ENCODE results near the gene OLA1. TPM values are rescaled to one million over a fixed set of nuclear protein-coding genes. Genes with fewer than 3 reads are reported as not detected.

Gene OLA1
- total RNA-seq, 1 donor from 2014 or later, result 132 TPM

DNA sequence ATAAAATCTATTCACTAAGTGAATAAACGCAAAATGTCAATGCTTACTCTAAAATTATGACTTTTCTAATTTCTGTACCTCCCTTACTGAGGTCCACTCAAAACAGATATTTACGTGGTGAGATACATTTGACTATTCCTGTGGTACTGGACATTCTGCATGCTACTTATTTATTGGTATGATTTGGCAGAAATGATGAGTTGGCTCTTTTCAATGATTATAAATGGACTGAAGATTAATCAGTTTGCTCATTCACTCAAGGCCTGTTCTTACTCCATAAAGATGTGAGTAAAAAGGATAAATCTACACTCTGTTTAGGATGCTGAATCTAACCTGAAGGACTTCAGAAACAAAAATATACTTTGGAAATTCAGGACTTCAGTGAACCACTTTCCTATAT, 98.8 kb downstream of the OLA1 start:
- TF ChIP-seq, protein P1, sequence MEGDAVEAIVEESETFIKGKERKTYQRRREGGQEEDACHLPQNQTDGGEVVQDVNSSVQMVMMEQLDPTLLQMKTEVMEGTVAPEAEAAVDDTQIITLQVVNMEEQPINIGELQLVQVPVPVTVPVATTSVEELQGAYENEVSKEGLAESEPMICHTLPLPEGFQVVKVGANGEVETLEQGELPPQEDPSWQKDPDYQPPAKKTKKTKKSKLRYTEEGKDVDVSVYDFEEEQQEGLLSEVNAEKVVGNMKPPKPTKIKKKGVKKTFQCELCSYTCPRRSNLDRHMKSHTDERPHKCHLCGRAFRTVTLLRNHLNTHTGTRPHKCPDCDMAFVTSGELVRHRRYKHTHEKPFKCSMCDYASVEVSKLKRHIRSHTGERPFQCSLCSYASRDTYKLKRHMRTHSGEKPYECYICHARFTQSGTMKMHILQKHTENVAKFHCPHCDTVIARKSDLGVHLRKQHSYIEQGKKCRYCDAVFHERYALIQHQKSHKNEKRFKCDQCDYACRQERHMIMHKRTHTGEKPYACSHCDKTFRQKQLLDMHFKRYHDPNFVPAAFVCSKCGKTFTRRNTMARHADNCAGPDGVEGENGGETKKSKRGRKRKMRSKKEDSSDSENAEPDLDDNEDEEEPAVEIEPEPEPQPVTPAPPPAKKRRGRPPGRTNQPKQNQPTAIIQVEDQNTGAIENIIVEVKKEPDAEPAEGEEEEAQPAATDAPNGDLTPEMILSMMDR (IDR thresholded peaks at IDR 0.05; ENCODE audit: insufficient read depth, low read length, severe bottlenecking), result no peak
- no peak for FAIRE-seq
- no peaks in the 10 kb centered on the region for H3K27me3 ChIP-seq (ENCODE audit: control insufficient read depth, insufficient read depth, low read length)
- no peaks in the 10 kb centered on the region for H3K36me3 ChIP-seq (ENCODE audit: control insufficient read depth, insufficient read depth, low read length)
- H3K4me3 ChIP-seq (ENCODE audit: low read depth, low read length), result no peak overlapping the region
- no peak for DNase-seq (ENCODE audit: low read depth)

DNA sequence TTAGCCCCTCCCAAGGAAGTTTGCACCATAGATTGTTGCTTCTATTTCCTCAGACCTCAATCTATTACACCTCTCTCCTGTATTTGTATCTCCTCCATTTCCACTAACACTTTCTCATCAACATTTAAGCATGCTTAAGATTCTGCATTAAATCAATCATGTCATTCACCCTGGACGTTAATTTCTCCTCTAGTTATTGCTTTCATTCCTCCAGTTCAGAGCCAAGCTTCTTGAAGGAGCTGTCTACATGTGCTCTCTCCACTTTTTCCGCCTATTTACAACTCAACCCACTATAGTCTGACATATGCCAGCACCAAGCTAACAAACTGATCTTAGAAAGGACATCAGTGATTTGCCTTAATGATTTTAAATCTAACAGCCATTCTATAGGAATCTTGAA, 99.5 kb downstream of the OLA1 start:
- Histone ChIP-seq H3K27me3 (ENCODE audit: control insufficient read depth, insufficient read depth, low read length) (no peaks in the 10 kb centered on the region), H3K4me3 (ENCODE audit: low read depth, low read length) (no peak overlapping the region), H3K36me3 (ENCODE audit: control insufficient read depth, insufficient read depth, low read length) (no peaks in the 10 kb centered on the region)
- no peak for FAIRE-seq
- TF ChIP-seq, protein P1 (IDR thresholded peaks at IDR 0.05; ENCODE audit: insufficient read depth, low read length, severe bottlenecking), result no peak
- DNase-seq (ENCODE audit: low read depth), result no peak

DNA sequence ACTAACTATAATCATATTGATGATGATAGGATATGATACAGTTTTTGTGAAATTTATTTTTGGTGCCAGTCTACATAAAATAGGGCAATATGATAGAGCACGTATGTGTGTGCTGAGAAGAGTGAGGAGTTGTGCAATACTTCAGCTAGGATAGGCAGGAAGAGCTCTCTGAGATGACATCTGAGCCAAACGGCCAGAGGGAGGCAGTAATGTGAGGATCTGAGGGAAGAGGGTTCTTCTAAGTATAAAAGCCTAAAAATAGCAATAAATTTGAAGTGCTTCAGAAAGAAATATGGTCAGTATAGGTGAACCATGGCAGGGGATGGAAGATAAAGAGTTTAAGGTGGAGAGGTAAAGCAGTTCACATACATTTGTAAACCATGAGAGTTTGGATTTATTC, 102.5 kb downstream of the OLA1 start:
- Histone ChIP-seq H3K27me3 (ENCODE audit: control insufficient read depth, insufficient read depth, low read length) (no peaks in the 10 kb centered on the region), H3K4me3 (ENCODE audit: low read depth, low read length) (no peak overlapping the region), H3K36me3 (ENCODE audit: control insufficient read depth, insufficient read depth, low read length) (no peaks in the 10 kb centered on the region)
- DNase-seq (ENCODE audit: low read depth) (peak; percentile 17), FAIRE-seq (no peak)
- TF ChIP-seq, protein P1 (IDR thresholded peaks at IDR 0.05; ENCODE audit: insufficient read depth, low read length, severe bottlenecking), result no peak

DNA sequence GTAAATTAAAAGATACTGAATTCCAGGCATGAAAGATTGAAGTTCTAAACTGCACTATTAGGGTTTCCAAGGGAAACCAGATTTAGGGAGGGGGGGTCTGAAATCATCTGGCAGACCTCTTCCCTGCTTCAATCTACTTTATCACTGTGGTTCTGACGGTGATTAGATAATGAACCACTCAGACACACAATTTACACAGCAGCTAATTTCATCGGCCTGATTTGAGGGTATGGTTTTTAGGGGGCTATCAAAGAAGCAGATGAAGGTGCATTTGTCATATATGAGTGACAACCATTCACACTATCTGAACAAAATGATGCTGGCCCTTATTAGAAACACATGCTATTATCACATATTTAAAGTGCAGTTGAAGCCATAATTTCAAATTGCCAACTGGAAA, 106.0 kb downstream of the OLA1 start:
- TF ChIP-seq, protein P1 (IDR thresholded peaks at IDR 0.05; ENCODE audit: insufficient read depth, low read length, severe bottlenecking), result no peak
- DNase-seq (ENCODE audit: low read depth), result no peak
- no peak for FAIRE-seq

DNA sequence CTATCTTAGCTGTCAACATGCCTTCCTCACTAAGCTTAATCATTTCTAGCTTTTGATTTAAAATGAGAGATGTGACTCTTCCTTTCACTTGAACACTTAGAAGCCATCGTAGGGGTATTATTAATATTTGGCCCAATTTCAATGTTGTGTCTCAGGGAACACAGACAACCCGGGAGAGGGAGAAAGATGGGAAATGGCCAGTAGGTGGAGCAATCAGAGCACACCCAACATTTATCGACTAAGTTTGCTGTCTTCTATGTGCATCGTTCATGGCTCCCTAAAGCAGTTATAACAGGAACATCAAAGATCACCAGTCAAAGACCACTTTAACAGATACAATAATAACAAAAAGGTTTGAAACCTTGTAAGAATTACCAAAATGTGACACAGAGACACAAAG, 110.2 kb downstream of the OLA1 start:
- Histone ChIP-seq H3K4me3 (ENCODE audit: low read depth, low read length) (no peak overlapping the region), H3K36me3 (ENCODE audit: control insufficient read depth, insufficient read depth, low read length) (peaks cover 2% of the 10 kb centered on the region), H3K27me3 (ENCODE audit: control insufficient read depth, insufficient read depth, low read length) (no peaks in the 10 kb centered on the region)
- TF ChIP-seq, protein P1 (IDR thresholded peaks at IDR 0.05; ENCODE audit: insufficient read depth, low read length, severe bottlenecking), result peak; percentile 22
- DNase-seq (ENCODE audit: low read depth) (no peak), FAIRE-seq (no peak)

More for the DNA sequence above, 106.0 kb downstream of the OLA1 start:
- peaks cover under 1% of the 10 kb centered on the region for H3K36me3 ChIP-seq (ENCODE audit: control insufficient read depth, insufficient read depth, low read length)
- H3K27me3 ChIP-seq (ENCODE audit: control insufficient read depth, insufficient read depth, low read length), result no peaks in the 10 kb centered on the region
- no peak overlapping the region for H3K4me3 ChIP-seq (ENCODE audit: low read depth, low read length)

DNA sequence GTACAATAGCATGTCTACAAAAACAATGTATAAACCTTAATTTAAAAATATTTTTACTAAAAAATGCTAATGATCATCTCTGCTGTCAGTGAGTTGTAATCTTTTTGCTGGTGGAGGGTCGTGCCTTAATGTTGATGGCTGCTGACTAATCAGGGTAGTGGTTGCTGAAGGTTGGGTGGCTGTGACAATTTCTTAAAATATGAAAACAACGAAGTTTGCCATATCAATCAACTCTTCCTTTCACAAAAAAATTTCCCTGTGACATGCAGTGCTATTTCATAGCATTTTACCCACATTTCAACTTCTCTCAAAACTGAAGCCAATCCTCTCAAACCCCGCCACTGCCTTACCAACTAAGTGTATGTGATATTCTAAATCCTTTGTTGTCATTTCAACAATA, 112.4 kb downstream of the OLA1 start:
- H3K4me3 ChIP-seq (ENCODE audit: low read depth, low read length), result no peak overlapping the region
- H3K27me3 ChIP-seq (ENCODE audit: control insufficient read depth, insufficient read depth, low read length), result no peaks in the 10 kb centered on the region
- TF ChIP-seq, protein P1 (IDR thresholded peaks at IDR 0.05; ENCODE audit: insufficient read depth, low read length, severe bottlenecking), result no peak
- FAIRE-seq (no peak), DNase-seq (ENCODE audit: low read depth) (no peak)
- peaks cover 2% of the 10 kb centered on the region for H3K36me3 ChIP-seq (ENCODE audit: control insufficient read depth, insufficient read depth, low read length)

All from bronchial epithelial cell (primary cell).